ENCODE data around the gene CD28. TPM values are rescaled to one million over a fixed set of nuclear protein-coding genes. Genes with fewer than 3 reads are reported as not detected.

CD28 gene
- total RNA-seq, 2 experiments from 2014 or later = 128 to 130 TPM

GRCh38 chr2:203741566-203741965, 35.1 kb downstream of the CD28 start:
- peak overlapping the region; percentile 70 for H3K4me3 Mint-ChIP-seq
- no peaks in the 10 kb centered on the region for H3K9me3 ChIP-seq (ENCODE audit: control insufficient read depth in 1 of 2, insufficient read depth in 1 of 2, low read length in 2 of 2)
- ATAC-seq (ENCODE audit: poor library complexity) (peak; percentile 37), DNase-seq (peak in 4 of 14 experiments; percentile 43 to 75 (median 54))
- peaks cover 15% of the 10 kb centered on the region for H3K36me3 ChIP-seq (ENCODE audit: insufficient read depth, low read length)
- peaks cover 63% of the 10 kb centered on the region for H3K36me3 Mint-ChIP-seq (ENCODE audit: low read depth)
- CTCF ChIA-PET = interaction anchor here (1.0 to 2.4 kb wide), 8 partner anchors 12 to 116 kb away, joined by 3 to 19 read pairs (median 7); partner anchors contain the start of gene CD28
- no peaks in the 10 kb centered on the region for H3K27me3 Mint-ChIP-seq
- H3K9me3 Mint-ChIP-seq = no peaks in the 10 kb centered on the region
- H3K27ac Mint-ChIP-seq = peak overlapping the region; percentile 87
- H3K27me3 ChIP-seq (ENCODE audit: control insufficient read depth in 1 of 2, insufficient read depth in 2 of 2, low read length in 2 of 2) = no peaks in the 10 kb centered on the region
- peaks cover 75% of the 10 kb centered on the region for H3K4me1 ChIP-seq (ENCODE audit: insufficient read depth, low read length)
- H3K4me1 Mint-ChIP-seq (ENCODE audit: low read depth) = peaks cover 80% of the 10 kb centered on the region
- intact Hi-C loops (cut with DNase I, micrococcal nuclease) = loop anchor here (1.0 to 10.0 kb wide), 9 partner anchors 9 to 1097 kb away; partner anchors contain the start of gene CD28 (in 2 of the 2)
- H3K27ac ChIP-seq (ENCODE audit: low read depth in 1 of 2, low read length in 2 of 2) = peak overlapping the region; percentile 66 to 79
- H3K4me3 ChIP-seq (ENCODE audit: low read length) = peak overlapping the region; percentile 1
- POLR2A ChIA-PET = interaction anchor here (0.8 to 11.9 kb wide), 24 partner anchors 8 to 1106 kb away, joined by 3 to 621 read pairs (median 9); partner anchors contain the start of genes CD28, CTLA4 and RAPH1
- TF ChIP-seq CTCF (IDR thresholded peaks at IDR 0.05) = no peak

GRCh38 chr2:203743441-203743981, 37.1 kb downstream of the CD28 start:
- peak overlapping the region; percentile 87 for H3K27ac Mint-ChIP-seq
- no peak overlapping the region for H3K4me3 Mint-ChIP-seq
- Histone ChIP-seq H3K9me3 (ENCODE audit: control insufficient read depth in 1 of 2, insufficient read depth in 1 of 2, low read length in 2 of 2) (no peaks in the 10 kb centered on the region), H3K36me3 (ENCODE audit: insufficient read depth, low read length) (peaks cover under 1% of the 10 kb centered on the region), H3K27me3 (ENCODE audit: control insufficient read depth in 1 of 2, insufficient read depth in 2 of 2, low read length in 2 of 2) (no peaks in the 10 kb centered on the region), H3K27ac (ENCODE audit: low read depth in 1 of 2, low read length in 2 of 2) (peak overlapping the region; percentile 8 to 38), H3K4me1 (ENCODE audit: insufficient read depth, low read length) (peaks cover 73% of the 10 kb centered on the region), H3K4me3 (ENCODE audit: low read length) (no peak overlapping the region)
- intact Hi-C loops (cut with DNase I, micrococcal nuclease) = loop anchor here (5.0 to 10.0 kb wide), 5 partner anchors 36 to 1099 kb away; partner anchors contain the start of gene CD28 (in 1 of the 2)
- CTCF ChIA-PET = interaction anchor here (0.8 to 1.1 kb wide), 2 partner anchors 15 to 72 kb away, joined by 3 read pairs; no protein-coding TSS in a partner anchor
- TF ChIP-seq CTCF (IDR thresholded peaks at IDR 0.05) = no peak
- DNase-seq (no peak), ATAC-seq (ENCODE audit: poor library complexity) (no peak)
- H3K36me3 Mint-ChIP-seq (ENCODE audit: low read depth) = peaks cover 56% of the 10 kb centered on the region
- H3K27me3 Mint-ChIP-seq = no peaks in the 10 kb centered on the region
- H3K4me1 Mint-ChIP-seq (ENCODE audit: low read depth) = peaks cover 81% of the 10 kb centered on the region
- no peaks in the 10 kb centered on the region for H3K9me3 Mint-ChIP-seq
- POLR2A ChIA-PET = interaction anchor here (1.0 to 11.9 kb wide), 6 partner anchors 11 to 72 kb away, joined by 3 to 621 read pairs (median 6); partner anchors contain the start of gene CD28

- Mint-ChIP-seq H3K4me1 (ENCODE audit: low read depth) (peaks cover 81% of the 10 kb centered on the region), H3K4me3 (no peak overlapping the region), H3K36me3 (ENCODE audit: low read depth) (peaks cover 55% of the 10 kb centered on the region), H3K27ac (peak overlapping the region; percentile 87), H3K27me3 (no peaks in the 10 kb centered on the region), H3K9me3 (no peaks in the 10 kb centered on the region)
- DNase-seq = no peak
- Histone ChIP-seq H3K27me3 (ENCODE audit: control insufficient read depth in 1 of 2, insufficient read depth in 2 of 2, low read length in 2 of 2) (no peaks in the 10 kb centered on the region), H3K9me3 (ENCODE audit: control insufficient read depth in 1 of 2, insufficient read depth in 1 of 2, low read length in 2 of 2) (no peaks in the 10 kb centered on the region), H3K36me3 (ENCODE audit: insufficient read depth, low read length) (no peaks in the 10 kb centered on the region), H3K4me3 (ENCODE audit: low read length) (no peak overlapping the region), H3K4me1 (ENCODE audit: insufficient read depth, low read length) (peaks cover 72% of the 10 kb centered on the region), H3K27ac (ENCODE audit: low read depth in 1 of 2, low read length in 2 of 2) (peak overlapping the region in 1 of 2 donors; percentile 8)
- ChIA-PET CTCF (interaction anchor here (0.8 to 1.1 kb wide), 2 partner anchors 16 to 71 kb away, joined by 3 read pairs; no protein-coding TSS in a partner anchor), POLR2A (interaction anchor here (1.0 to 11.9 kb wide), 5 partner anchors 11 to 71 kb away, joined by 3 to 621 read pairs (median 4); partner anchors contain the start of gene CD28)
- intact Hi-C loops (cut with DNase I, micrococcal nuclease) = loop anchor here (5.0 to 10.0 kb wide), 5 partner anchors 37 to 1099 kb away; partner anchors contain the start of gene CD28 (in 1 of the 2)
- ATAC-seq (ENCODE audit: poor library complexity) = no peak
- TF ChIP-seq CTCF (IDR thresholded peaks at IDR 0.05) = no peak
These were observed 37.7 kb downstream of the CD28 start for GRCh38 chr2:203744091-203744490.

All from CD4-positive, alpha-beta T cell (primary cell).